Naive thymus-derived CD4-positive, alpha-beta T cell (primary cell): Measurements from ENCODE around the gene NTRK2. TPM values are rescaled to one million over a fixed set of nuclear protein-coding genes. Genes with fewer than 3 reads are reported as not detected.

Source experiments
- ATAC-seq: fragments of 150-1000 bp; cut with Tn5 transposase; 2 replicates; pipeline ENCODE4 v1.10.0; 2021; ENCODE audit warnings: mild to moderate bottlenecking, moderate library complexity
- CTCF ChIA-PET: fragments of 350-600 bp; sonication (Branson Sonifier 250); formaldehyde crosslinking; loops from one replicate; lab custom pipeline; 2021; ENCODE audit warnings: antibody characterized with exemption; lab: Charles Lee
- POLR2A ChIA-PET: fragments of 350-600 bp; sonication (Branson Sonifier 250); formaldehyde crosslinking; loops from one replicate; lab custom pipeline; 2021; ENCODE audit warnings: antibody characterized with exemption, inconsistent platforms; lab: Charles Lee
- DNase-seq, 9 donors: peaks; one replicate each; pipeline versions ENCODE4 v3.0.0 to v3.0.0-alpha.2; 2020 to 2022; ENCODE audit warnings: mixed read lengths in 1 of 9
- H3K27ac ChIP-seq: one replicate; pipeline ENCODE4 v1.7.0; 2013; ENCODE audit warnings: mild to moderate bottlenecking, low read depth, low read length, moderate library complexity
- H3K27me3 ChIP-seq, 2 donors: one replicate each; pipeline ENCODE4 v1.7.0; 2013; ENCODE audit warnings: low read length in 2 of 2, mild to moderate bottlenecking in 2 of 2, moderate library complexity in 2 of 2; ENCODE audit not compliant: control insufficient read depth in 2 of 2, insufficient read depth in 2 of 2
- H3K36me3 ChIP-seq, 3 experiments: 1 replicate in 2 of 3; 2 replicates in 1 of 3; pipeline ENCODE4 v1.7.0; 2013; ENCODE audit warnings: low read length in 3 of 3, mild to moderate bottlenecking in 3 of 3, moderate library complexity in 1 of 3; ENCODE audit not compliant: insufficient read depth in 3 of 3, control insufficient read depth in 2 of 3
- H3K4me1 ChIP-seq, 2 donors: one replicate each; pipeline ENCODE4 v1.7.0; 2013; ENCODE audit warnings: low read length in 2 of 2, mild to moderate bottlenecking in 2 of 2, moderate library complexity in 1 of 2; ENCODE audit not compliant: control insufficient read depth in 2 of 2, insufficient read depth in 2 of 2
- H3K4me3 ChIP-seq: 2 replicates; pipeline ENCODE4 v1.7.0; 2013; ENCODE audit warnings: mild to moderate bottlenecking, low read length
- H3K9me3 ChIP-seq, 3 experiments: 1 replicate in 2 of 3; 2 replicates in 1 of 3; pipeline ENCODE4 v1.7.0; 2013; ENCODE audit warnings: low read length in 3 of 3; ENCODE audit not compliant: control insufficient read depth in 2 of 3
- H3K27ac Mint-ChIP-seq, 9 donors: one replicate each; pipeline ENCODE4 v1.8.0; 2020 to 2022; ENCODE audit warnings: mixed read lengths in 9 of 9, mild to moderate bottlenecking in 8 of 9, moderate library complexity in 5 of 9, inconsistent platforms in 2 of 9
- H3K27me3 Mint-ChIP-seq, 5 donors: one replicate each; pipeline ENCODE4 v1.8.0; 2021 to 2022; ENCODE audit warnings: mixed read lengths in 5 of 5, mild to moderate bottlenecking in 1 of 5
- H3K36me3 Mint-ChIP-seq, 5 donors: one replicate each; pipeline ENCODE4 v1.8.0; 2020 to 2022; ENCODE audit warnings: mixed read lengths in 5 of 5, mild to moderate bottlenecking in 3 of 5, inconsistent platforms in 1 of 5
- H3K4me1 Mint-ChIP-seq, 7 donors: one replicate each; pipeline ENCODE4 v1.8.0; 2020 to 2022; ENCODE audit warnings: mixed read lengths in 7 of 7, mild to moderate bottlenecking in 3 of 7, inconsistent platforms in 1 of 7
- H3K4me3 Mint-ChIP-seq, 10 donors: one replicate each; pipeline ENCODE4 v1.8.0; 2020 to 2022; ENCODE audit warnings: mild to moderate bottlenecking in 10 of 10, mixed read lengths in 10 of 10, moderate library complexity in 6 of 10, inconsistent platforms in 2 of 10
- H3K9me3 Mint-ChIP-seq, 11 donors: one replicate each; pipeline ENCODE4 v1.8.0; 2020 to 2022; ENCODE audit warnings: mixed read lengths in 11 of 11, mild to moderate bottlenecking in 4 of 11, inconsistent platforms in 1 of 11, moderate library complexity in 1 of 11
- intact Hi-C, 2 donors: fragments of 100-400 bp; cut with micrococcal nuclease; formaldehyde crosslinking; loops; one replicate each; pipeline ENCODE4 v1.15.1; 2023
- polyA plus RNA-seq, 2 donors: library from polyadenylated mRNA; unstranded; fragments of 300-500 nt; fragmentation: Illumina TruSeq; gene quantifications; one replicate each; pipeline ENCODE4 v1.2.3, GENCODE V29; 2021
- total RNA-seq, 6 experiments: library from RNA in 5 of 6; stranded (reverse) in 5 of 6; gene quantifications; 1 replicate in 5 of 6; 2 replicates in 1 of 6; pipeline ENCODE4 v1.2.3 and lab custom pipeline; 2021 to 2026

The NTRK2 gene
- total and polyA plus RNA-seq, 7 experiments from 2014 or later: 0.07 to 1.2 TPM; not detected in 5

GRCh38 chr9:84647699-84648098, 21.8 kb upstream of the NTRK2 start:
- ATAC-seq (no peak), DNase-seq (no peak)
- Histone ChIP-seq H3K36me3 (no peaks in the 10 kb centered on the region), H3K4me3 (no peak overlapping the region), H3K4me1 (no peaks in the 10 kb centered on the region), H3K27ac (no peak overlapping the region), H3K9me3 (no peaks in the 10 kb centered on the region), H3K27me3 (no peaks in the 10 kb centered on the region)
- Mint-ChIP-seq H3K27ac (no peak overlapping the region), H3K27me3 (peaks cover 0 to 10% (median 5%) of the 10 kb centered on the region in 5 donors), H3K9me3 (peaks cover 0 to 5% (median 0%) of the 10 kb centered on the region in 11 donors), H3K4me1 (no peaks in the 10 kb centered on the region), H3K4me3 (no peak overlapping the region), H3K36me3 (no peaks in the 10 kb centered on the region)
- POLR2A ChIA-PET: no interaction called here
- intact Hi-C loops: no loop called here
- CTCF ChIA-PET: no interaction called here

GRCh38 chr9:84652496-84653120, 16.9 kb upstream of the NTRK2 start:
- intact Hi-C loops: no loop called here
- no peak overlapping the region for H3K27ac Mint-ChIP-seq

GRCh38 chr9:84655447-84655846, 14.1 kb upstream of the NTRK2 start:
- intact Hi-C loops: no loop called here
- H3K27ac Mint-ChIP-seq: no peak overlapping the region
- ATAC-seq: no peak
- Histone ChIP-seq H3K27me3 (no peaks in the 10 kb centered on the region), H3K4me3 (no peak overlapping the region), H3K4me1 (no peaks in the 10 kb centered on the region), H3K36me3 (no peaks in the 10 kb centered on the region), H3K27ac (no peak overlapping the region), H3K9me3 (no peaks in the 10 kb centered on the region)
- H3K4me3 Mint-ChIP-seq: no peak overlapping the region
- peaks cover 9 to 18% (median 12%) of the 10 kb centered on the region in 5 donors for H3K27me3 Mint-ChIP-seq
- POLR2A ChIA-PET: no interaction called here
- CTCF ChIA-PET: no interaction called here
- no peak for DNase-seq
- H3K4me1 Mint-ChIP-seq: no peaks in the 10 kb centered on the region
- peaks cover 0 to 6% (median 0%) of the 10 kb centered on the region in 11 donors for H3K9me3 Mint-ChIP-seq
- no peaks in the 10 kb centered on the region for H3K36me3 Mint-ChIP-seq

More at GRCh38 chr9:84652496-84653120, 16.9 kb upstream of the NTRK2 start:
- no peaks in the 10 kb centered on the region for H3K36me3 ChIP-seq
- H3K4me1 ChIP-seq: no peaks in the 10 kb centered on the region
- Mint-ChIP-seq H3K4me3 (no peak overlapping the region), H3K4me1 (no peaks in the 10 kb centered on the region), H3K9me3 (peaks cover 0 to 10% (median 0%) of the 10 kb centered on the region in 11 donors), H3K27me3 (peaks cover 5 to 18% (median 11%) of the 10 kb centered on the region in 5 donors), H3K36me3 (no peaks in the 10 kb centered on the region)
- ATAC-seq (no peak), DNase-seq (no peak)
- ChIA-PET CTCF (no interaction called here), POLR2A (no interaction called here)
- no peak overlapping the region for H3K4me3 ChIP-seq
- H3K9me3 ChIP-seq: no peaks in the 10 kb centered on the region
- H3K27ac ChIP-seq: no peak overlapping the region
- H3K27me3 ChIP-seq: no peaks in the 10 kb centered on the region

GRCh38 chr9:84659313-84659712, 10.2 kb upstream of the NTRK2 start:
- Histone ChIP-seq H3K27me3 (no peaks in the 10 kb centered on the region), H3K27ac (no peak overlapping the region), H3K4me3 (no peak overlapping the region), H3K4me1 (no peaks in the 10 kb centered on the region), H3K36me3 (no peaks in the 10 kb centered on the region), H3K9me3 (no peaks in the 10 kb centered on the region)
- no peaks in the 10 kb centered on the region for H3K4me1 Mint-ChIP-seq
- CTCF ChIA-PET: no interaction called here
- no peak overlapping the region for H3K27ac Mint-ChIP-seq
- no peak overlapping the region for H3K4me3 Mint-ChIP-seq
- peaks cover 0 to 6% (median 0%) of the 10 kb centered on the region in 11 donors for H3K9me3 Mint-ChIP-seq
- POLR2A ChIA-PET: no interaction called here
- no peak for DNase-seq
- no peak for ATAC-seq
- intact Hi-C loops: no loop called here
- H3K27me3 Mint-ChIP-seq: peaks cover 7 to 13% (median 12%) of the 10 kb centered on the region in 5 donors
- H3K36me3 Mint-ChIP-seq: no peaks in the 10 kb centered on the region

GRCh38 chr9:84659773-84660172, 9.8 kb upstream of the NTRK2 start:
- Histone ChIP-seq H3K9me3 (no peaks in the 10 kb centered on the region), H3K4me1 (no peaks in the 10 kb centered on the region), H3K36me3 (no peaks in the 10 kb centered on the region), H3K27ac (no peak overlapping the region), H3K27me3 (no peaks in the 10 kb centered on the region), H3K4me3 (no peak overlapping the region)
- POLR2A ChIA-PET: no interaction called here
- Mint-ChIP-seq H3K27me3 (peaks cover 7 to 13% (median 12%) of the 10 kb centered on the region in 5 donors), H3K36me3 (no peaks in the 10 kb centered on the region), H3K4me3 (no peak overlapping the region), H3K4me1 (no peaks in the 10 kb centered on the region), H3K27ac (no peak overlapping the region), H3K9me3 (peaks cover 0 to 6% (median 0%) of the 10 kb centered on the region in 11 donors)
- intact Hi-C loops: no loop called here
- no peak for DNase-seq
- no peak for ATAC-seq
- CTCF ChIA-PET: no interaction called here

GRCh38 chr9:84667571-84668195, 1.8 kb upstream of the NTRK2 start:
- peaks cover 0 to 10% (median 1%) of the 10 kb centered on the region in 11 donors for H3K9me3 Mint-ChIP-seq
- H3K36me3 Mint-ChIP-seq: no peaks in the 10 kb centered on the region
- ATAC-seq (no peak), DNase-seq (no peak)
- POLR2A ChIA-PET: no interaction called here
- intact Hi-C loops: loop anchor here in 1 of 2 donors (1.0 kb wide), 2 partner anchors 114 to 287 kb away; no protein-coding TSS in a partner anchor
- Histone ChIP-seq H3K27ac (no peak overlapping the region), H3K27me3 (peaks cover 0 to 12% of the 10 kb centered on the region in 2 donors), H3K36me3 (no peaks in the 10 kb centered on the region), H3K4me3 (no peak overlapping the region), H3K9me3 (no peaks in the 10 kb centered on the region), H3K4me1 (no peaks in the 10 kb centered on the region)
- H3K4me1 Mint-ChIP-seq: peaks cover 6 to 24% (median 12%) of the 10 kb centered on the region in 7 donors
- peak overlapping the region in 9 of 10 donors; percentile 6 to 66 (median 43) for H3K4me3 Mint-ChIP-seq
- no peak overlapping the region for H3K27ac Mint-ChIP-seq
- H3K27me3 Mint-ChIP-seq: peaks cover 51 to 69% (median 58%) of the 10 kb centered on the region in 5 donors
- CTCF ChIA-PET: no interaction called here
